OCI-LY1 (cell line): ENCODE data around the gene GALNT16.

Source experiments
- EZH2 ChIP-seq: fragments of 200-600 bp; sonication (generic), shearing (Covaris generic); IDR thresholded peaks from 2 replicates; pipeline ENCODE4 v1.8.0; 2017; ENCODE audit warnings: borderline replicate concordance, mixed run types, mild to moderate bottlenecking, antibody characterized with exemption, low read length, moderate library complexity, mixed read lengths
- TF ChIP-seq, protein P1 (sequence below): fragments of 200-600 bp; sonication (generic), shearing (Covaris generic); IDR thresholded peaks from 2 replicates; pipeline ENCODE4 v1.5.1; 2017; ENCODE audit warnings: mild to moderate bottlenecking, antibody characterized with exemption, low read length, moderate library complexity, mixed read lengths

GRCh38 chr14:69269381-69269780, 9.4 kb downstream of the GALNT16 start:
- TF ChIP-seq, protein P1, sequence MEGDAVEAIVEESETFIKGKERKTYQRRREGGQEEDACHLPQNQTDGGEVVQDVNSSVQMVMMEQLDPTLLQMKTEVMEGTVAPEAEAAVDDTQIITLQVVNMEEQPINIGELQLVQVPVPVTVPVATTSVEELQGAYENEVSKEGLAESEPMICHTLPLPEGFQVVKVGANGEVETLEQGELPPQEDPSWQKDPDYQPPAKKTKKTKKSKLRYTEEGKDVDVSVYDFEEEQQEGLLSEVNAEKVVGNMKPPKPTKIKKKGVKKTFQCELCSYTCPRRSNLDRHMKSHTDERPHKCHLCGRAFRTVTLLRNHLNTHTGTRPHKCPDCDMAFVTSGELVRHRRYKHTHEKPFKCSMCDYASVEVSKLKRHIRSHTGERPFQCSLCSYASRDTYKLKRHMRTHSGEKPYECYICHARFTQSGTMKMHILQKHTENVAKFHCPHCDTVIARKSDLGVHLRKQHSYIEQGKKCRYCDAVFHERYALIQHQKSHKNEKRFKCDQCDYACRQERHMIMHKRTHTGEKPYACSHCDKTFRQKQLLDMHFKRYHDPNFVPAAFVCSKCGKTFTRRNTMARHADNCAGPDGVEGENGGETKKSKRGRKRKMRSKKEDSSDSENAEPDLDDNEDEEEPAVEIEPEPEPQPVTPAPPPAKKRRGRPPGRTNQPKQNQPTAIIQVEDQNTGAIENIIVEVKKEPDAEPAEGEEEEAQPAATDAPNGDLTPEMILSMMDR, result no peak
- no peak for TF ChIP-seq EZH2
